Caki2 (cell line): ENCODE results near the gene KLHL2. TPM values are rescaled to one million over a fixed set of nuclear protein-coding genes. Genes with fewer than 3 reads are reported as not detected.
"Not testable (repeated sequence)": the region's sequence is repeated elsewhere in the genome, so short reads cannot be mapped to it uniquely, and the experiment has no call there.

Experiments used
- DNase-seq: peaks from one replicate; pipeline ENCODE4 v3.0.0-alpha.2; 2015; ENCODE audit warnings: low read depth
- in situ Hi-C: cut with HindIII; loops from 2 replicates; pipeline ENCODE4 v1.10.0; 2016; ENCODE audit warnings: low sequenced_read_pairs, low pct_unique_long_range_greater_than_20kb, mixed read lengths
- total RNA-seq: library from RNA; depleted of rRNA; stranded (reverse); fragments of >200 nt; shearing (Covaris generic); gene quantifications from 2 replicates; pipeline ENCODE4 v1.2.3, GENCODE V29; 2014; ENCODE audit warnings: low replicate concordance

KLHL2 gene
- total RNA-seq, 1 experiment from 2014 or later: 10.1 TPM

GRCh38 chr4:165221993-165222650, 14.8 kb downstream of the KLHL2 start:
- in situ Hi-C loops, DNase-seq: not testable (repeated sequence)

GRCh38 chr4:165222651-165222994, 15.3 kb downstream of the KLHL2 start:
- in situ Hi-C loops: no loop called here
- DNase-seq: no peak

- DNase-seq, in situ Hi-C loops: not testable (repeated sequence)
Observed at GRCh38 chr4:165227401-165227800, 20.0 kb downstream of the KLHL2 start.

GRCh38 chr4:165229490-165230200, 22.3 kb downstream of the KLHL2 start:
- DNase-seq, in situ Hi-C loops: not testable (repeated sequence)

GRCh38 chr4:165232623-165233433, 25.5 kb downstream of the KLHL2 start:
- DNase-seq, in situ Hi-C loops: not testable (repeated sequence)

- no peak for DNase-seq
- in situ Hi-C loops: no loop called here
Observed at GRCh38 chr4:165234766-165235165, 27.4 kb downstream of the KLHL2 start.

DNA sequence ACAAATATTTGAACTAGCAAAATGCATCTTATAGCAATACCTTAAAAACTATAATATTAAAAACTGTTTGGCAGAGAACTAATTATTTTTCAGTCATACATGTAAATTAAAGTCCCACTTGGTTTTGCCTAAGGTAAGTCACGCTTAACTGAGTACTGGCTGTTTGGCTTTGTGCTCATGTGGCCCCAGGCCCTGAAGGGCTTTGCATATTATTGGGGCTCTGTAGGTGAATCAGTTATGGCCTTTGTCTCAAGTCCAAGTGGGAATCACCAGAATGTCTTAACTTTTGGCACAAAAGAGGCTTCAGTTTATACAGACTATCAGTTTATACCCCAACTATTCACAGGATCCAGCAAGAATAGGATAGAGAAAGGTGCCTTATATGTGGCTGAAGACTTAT, 29.5 kb downstream of the KLHL2 start:
- DNase-seq, in situ Hi-C loops: not testable (repeated sequence)

GRCh38 chr4:165238041-165238640, 30.8 kb downstream of the KLHL2 start:
- in situ Hi-C loops, DNase-seq: not testable (repeated sequence)

GRCh38 chr4:165240761-165241160, 33.4 kb downstream of the KLHL2 start:
- in situ Hi-C loops: not testable (repeated sequence)

GRCh38 chr4:165244148-165244547, 36.8 kb downstream of the KLHL2 start:
- DNase-seq, in situ Hi-C loops: not testable (repeated sequence)

More at GRCh38 chr4:165240761-165241160, 33.4 kb downstream of the KLHL2 start:
- not testable (repeated sequence) for DNase-seq

DNA sequence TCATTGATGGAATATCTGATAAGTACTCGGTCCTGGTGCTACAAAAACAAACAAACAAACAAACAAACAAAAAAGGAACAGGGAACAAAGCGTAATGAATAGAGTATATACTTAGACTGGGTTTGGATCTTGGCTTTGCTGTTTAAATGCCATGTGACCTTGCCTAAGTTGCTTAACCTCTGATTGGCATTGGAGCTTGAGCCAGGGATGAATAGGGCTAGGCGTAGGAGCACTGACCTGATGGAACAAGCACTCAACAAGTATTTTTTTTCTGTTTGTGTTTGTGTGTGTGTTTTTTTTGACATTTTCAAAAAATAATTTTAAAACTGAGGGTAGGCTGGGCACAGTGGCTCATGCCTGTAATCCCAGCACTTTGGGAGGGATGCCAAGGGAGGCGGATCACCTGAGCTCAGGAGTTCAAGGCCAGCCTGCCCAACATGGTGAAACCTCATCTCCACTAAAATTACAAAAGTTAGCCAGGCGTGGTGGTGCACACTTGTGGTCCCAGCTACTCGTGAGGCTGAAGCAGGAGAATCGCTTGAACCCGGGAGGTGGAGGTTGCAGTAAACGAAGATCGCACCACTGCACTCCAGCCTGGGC, 37.3 kb downstream of the KLHL2 start:
- in situ Hi-C loops, DNase-seq: not testable (repeated sequence)

DNA sequence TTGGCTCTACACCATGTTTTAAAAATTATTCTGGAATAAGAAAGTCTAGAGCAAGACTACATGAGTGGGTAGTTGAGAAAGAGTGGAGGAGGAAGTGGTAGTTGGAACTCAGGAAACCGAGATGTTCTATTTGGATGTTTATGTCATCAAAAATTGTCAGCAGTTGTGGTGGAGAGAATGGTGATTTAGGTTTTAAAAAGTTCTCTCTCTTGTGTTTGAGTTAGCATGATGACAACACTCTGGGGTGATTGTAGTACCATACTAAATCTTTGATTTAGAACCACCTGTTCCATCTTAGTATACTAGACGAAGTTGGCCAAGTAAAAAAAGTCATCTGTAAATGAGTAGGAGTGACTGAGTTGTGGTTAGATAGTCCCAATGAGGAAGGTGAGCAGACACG, 40.7 kb downstream of the KLHL2 start:
- DNase-seq: no peak
- in situ Hi-C loops: no loop called here

GRCh38 chr4:165248904-165249303, 41.5 kb downstream of the KLHL2 start:
- DNase-seq, in situ Hi-C loops: not testable (repeated sequence)

GRCh38 chr4:165254771-165255170, 47.4 kb downstream of the KLHL2 start:
- DNase-seq, in situ Hi-C loops: not testable (repeated sequence)

DNA sequence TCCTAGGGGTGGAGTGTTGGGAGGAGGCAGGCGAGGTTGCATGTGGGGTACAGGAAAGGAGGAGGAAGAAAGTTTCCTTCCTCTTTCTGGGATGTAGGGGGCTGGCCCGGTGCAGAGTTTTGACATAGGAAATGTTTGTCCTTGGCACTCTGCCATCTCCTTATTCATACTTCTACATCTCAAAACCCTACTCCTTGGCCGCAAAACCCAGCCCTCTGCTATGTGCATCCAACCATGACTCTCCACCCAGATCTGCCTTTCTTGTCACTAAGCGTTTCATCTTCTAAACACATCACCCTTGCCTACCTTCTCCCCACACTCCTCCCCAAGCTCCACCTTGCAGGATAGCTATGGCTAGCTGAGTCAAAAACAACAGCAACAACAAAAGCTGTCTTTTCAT, 48.1 kb downstream of the KLHL2 start:
- in situ Hi-C loops: not testable (repeated sequence)
- peak; percentile 66 for DNase-seq

DNA sequence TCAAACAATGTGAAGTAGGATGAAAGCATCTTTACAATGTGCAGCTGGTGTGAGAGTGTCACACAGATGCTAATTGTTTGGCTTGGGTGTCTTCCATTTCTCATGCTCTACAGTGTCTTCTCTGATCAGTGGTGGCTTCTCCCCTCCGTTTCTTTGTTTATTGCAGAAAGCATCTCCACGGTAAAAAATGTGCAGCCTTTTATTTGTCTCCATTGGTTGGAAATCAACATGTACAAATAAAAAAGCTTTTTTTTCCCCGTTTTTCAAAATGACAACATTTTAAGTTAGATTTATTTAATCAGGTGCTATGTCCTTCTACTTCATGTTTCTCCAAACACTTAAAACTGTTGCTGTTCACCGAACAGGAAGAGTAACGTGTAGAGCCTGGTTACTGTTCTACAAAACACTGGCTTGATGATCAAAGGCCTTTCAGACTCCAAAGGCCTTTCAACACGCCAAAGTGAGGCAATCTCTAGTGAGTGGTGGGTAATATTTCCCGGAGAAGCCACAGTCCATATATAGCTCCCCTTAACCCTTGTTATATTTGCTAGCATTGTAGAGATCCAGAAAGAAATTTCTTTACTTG, 48.8 kb downstream of the KLHL2 start:
- in situ Hi-C loops, DNase-seq: not testable (repeated sequence)

GRCh38 chr4:165259776-165260175, 52.4 kb downstream of the KLHL2 start:
- in situ Hi-C loops, DNase-seq: not testable (repeated sequence)

GRCh38 chr4:165262306-165262705, 54.9 kb downstream of the KLHL2 start:
- in situ Hi-C loops, DNase-seq: not testable (repeated sequence)
